Osteoblast (primary cell): ENCODE measurements around the gene FDPS. TPM values are rescaled to one million over a fixed set of nuclear protein-coding genes. Genes with fewer than 3 reads are reported as not detected.
A peak's percentile ranks its signal among the peaks of the same experiment; 100 is the strongest.

ENCODE experiments used
- DNase-seq: peaks from one replicate; pipeline ENCODE4 v3.0.0; 2011; ENCODE audit warnings: low spot score, mixed read lengths; ENCODE audit not compliant: insufficient read length; ENCODE audit errors: missing footprints
- H2AFZ ChIP-seq: 2 replicates; pipeline ENCODE4 v1.6.0; 2011; ENCODE audit warnings: mild to moderate bottlenecking, low read length
- H3K27ac ChIP-seq: 2 replicates; pipeline ENCODE4 v1.5.1; 2011; ENCODE audit warnings: mild to moderate bottlenecking, low read depth, low read length, moderate library complexity
- H3K27me3 ChIP-seq: 2 replicates; pipeline ENCODE4 v1.6.0; 2012; ENCODE audit warnings: mild to moderate bottlenecking, control low read depth, inconsistent platforms, low read length, moderate library complexity; ENCODE audit not compliant: insufficient read depth
- H3K36me3 ChIP-seq: 2 replicates; pipeline ENCODE4 v1.5.1; 2011; ENCODE audit warnings: mild to moderate bottlenecking, low read length, control low read depth, moderate library complexity; ENCODE audit not compliant: insufficient read depth
- H3K4me1 ChIP-seq: 2 replicates; pipeline ENCODE4 v1.5.1; 2011; ENCODE audit warnings: mild to moderate bottlenecking, low read length, control low read depth, moderate library complexity; ENCODE audit not compliant: insufficient read depth
- H3K4me2 ChIP-seq: 2 replicates; pipeline ENCODE4 v1.6.0; 2011; ENCODE audit warnings: mild to moderate bottlenecking, low read length; ENCODE audit not compliant: insufficient read depth
- H3K4me3 ChIP-seq: fragments of 200-600 bp; sonication (generic); 3 replicates; pipeline ENCODE4 v1.5.1; 2012; ENCODE audit warnings: mild to moderate bottlenecking, low read length, inconsistent platforms; ENCODE audit not compliant: insufficient read depth
- H3K79me2 ChIP-seq: 2 replicates; pipeline ENCODE4 v1.6.0; 2012; ENCODE audit warnings: mild to moderate bottlenecking, low read length, control low read depth, inconsistent platforms; ENCODE audit not compliant: insufficient read depth
- H3K9me3 ChIP-seq: 2 replicates; pipeline ENCODE4 v1.5.1; 2011; ENCODE audit warnings: low read depth, low read length, control low read depth
- H4K20me1 ChIP-seq: 2 replicates; pipeline ENCODE4 v1.6.0; 2012; ENCODE audit warnings: mild to moderate bottlenecking, low read length, control low read depth; ENCODE audit not compliant: insufficient read depth
- CTCF ChIP-seq: IDR thresholded peaks from 2 replicates; pipeline ENCODE4 v1.5.1; 2011; ENCODE audit warnings: mild to moderate bottlenecking, low read depth, low read length, moderate library complexity; ENCODE audit errors: extremely low read depth
- total RNA-seq: library from RNA; depleted of rRNA; stranded (reverse); fragments of >200 nt; gene quantifications from 2 replicates; pipeline ENCODE4 v1.2.3, GENCODE V29; 2012

FDPS gene
- total RNA-seq, 1 donor = 216 TPM

- Histone ChIP-seq H2AFZ (peak overlapping the region; percentile 90), H3K36me3 (peaks cover 22% of the 10 kb centered on the region), H4K20me1 (no peaks in the 10 kb centered on the region), H3K4me1 (peaks cover 37% of the 10 kb centered on the region), H3K79me2 (peaks cover 44% of the 10 kb centered on the region), H3K4me2 (peak overlapping the region; percentile 99), H3K4me3 (peak overlapping the region; percentile 99), H3K27ac (peak overlapping the region; percentile 87), H3K9me3 (no peaks in the 10 kb centered on the region), H3K27me3 (no peaks in the 10 kb centered on the region)
- DNase-seq = peak; percentile 72
- TF ChIP-seq CTCF = no peak
Measured at GRCh38 chr1:155309423-155310021, 856 bp downstream of the FDPS start.

DNA sequence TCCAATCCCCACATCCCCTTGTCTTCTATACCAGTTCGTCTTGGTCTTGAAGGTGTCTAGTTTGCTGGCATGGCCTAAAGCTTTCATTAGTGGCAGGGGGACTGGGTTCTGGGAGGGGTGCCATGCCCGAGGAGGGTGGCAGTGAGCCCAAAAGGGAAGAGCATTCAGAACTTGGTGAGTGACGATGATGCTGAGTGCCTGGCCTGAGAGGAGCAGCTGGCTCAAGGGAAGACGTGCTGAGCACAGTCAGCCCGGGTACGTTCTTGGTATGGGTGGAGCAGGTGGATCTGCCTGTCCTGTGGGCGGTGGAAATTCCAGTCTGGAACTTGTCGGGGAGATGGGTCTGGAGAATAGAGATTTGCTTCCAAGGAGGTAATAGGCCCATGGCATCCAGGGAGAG lies 4.6 kb downstream of the FDPS start:
- no peak overlapping the region for H3K4me2 ChIP-seq
- no peaks in the 10 kb centered on the region for H3K9me3 ChIP-seq
- H3K4me1 ChIP-seq = peaks cover 11% of the 10 kb centered on the region
- TF ChIP-seq CTCF = no peak
- no peaks in the 10 kb centered on the region for H4K20me1 ChIP-seq
- no peak overlapping the region for H3K27ac ChIP-seq
- no peak overlapping the region for H3K4me3 ChIP-seq
- H3K27me3 ChIP-seq = no peaks in the 10 kb centered on the region
- no peak overlapping the region for H2AFZ ChIP-seq
- peaks cover 27% of the 10 kb centered on the region for H3K36me3 ChIP-seq
- H3K79me2 ChIP-seq = peaks cover 44% of the 10 kb centered on the region
- no peak for DNase-seq

DNA sequence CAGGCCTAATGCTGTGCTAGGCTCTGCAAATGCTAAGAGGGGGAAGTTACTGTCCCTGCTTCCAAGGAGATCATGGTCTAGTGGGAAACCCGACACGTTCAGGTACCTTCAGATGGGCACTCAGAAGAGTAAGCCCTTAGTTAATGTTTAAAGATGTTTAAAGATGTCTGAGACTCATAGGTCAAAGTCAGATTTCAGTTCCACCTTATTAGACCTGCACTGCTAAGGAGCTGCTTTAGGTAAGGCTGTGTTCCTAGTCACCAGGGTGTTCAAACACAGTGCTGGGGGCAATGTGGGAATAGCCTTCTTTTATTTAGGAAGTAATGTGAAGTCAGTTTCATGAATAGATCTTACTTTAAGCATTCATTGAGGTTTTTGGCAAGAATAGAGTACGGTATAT lies 8.3 kb downstream of the FDPS start:
- Histone ChIP-seq H3K27ac (no peak overlapping the region), H4K20me1 (peaks cover 10% of the 10 kb centered on the region), H3K4me1 (peaks cover 14% of the 10 kb centered on the region), H3K27me3 (no peaks in the 10 kb centered on the region), H2AFZ (no peak overlapping the region), H3K4me3 (no peak overlapping the region), H3K79me2 (peaks cover 19% of the 10 kb centered on the region), H3K9me3 (no peaks in the 10 kb centered on the region), H3K36me3 (peaks cover 30% of the 10 kb centered on the region), H3K4me2 (no peak overlapping the region)
- TF ChIP-seq CTCF = no peak
- DNase-seq = peak; percentile 57

- Histone ChIP-seq H3K27me3 (no peaks in the 10 kb centered on the region), H3K36me3 (peaks cover 21% of the 10 kb centered on the region), H3K4me1 (peaks cover 20% of the 10 kb centered on the region), H3K27ac (no peak overlapping the region), H2AFZ (no peak overlapping the region), H3K4me3 (no peak overlapping the region), H4K20me1 (peaks cover 13% of the 10 kb centered on the region), H3K79me2 (peaks cover 12% of the 10 kb centered on the region), H3K9me3 (no peaks in the 10 kb centered on the region), H3K4me2 (no peak overlapping the region)
- DNase-seq = peak; percentile 14
- TF ChIP-seq CTCF = no peak
Measured at GRCh38 chr1:155318082-155318481, 9.4 kb downstream of the FDPS start.
